ENCODE data around the gene PALB2.
A peak's percentile ranks its signal among the peaks of the same experiment; 100 is the strongest.

PALB2 gene

DNA sequence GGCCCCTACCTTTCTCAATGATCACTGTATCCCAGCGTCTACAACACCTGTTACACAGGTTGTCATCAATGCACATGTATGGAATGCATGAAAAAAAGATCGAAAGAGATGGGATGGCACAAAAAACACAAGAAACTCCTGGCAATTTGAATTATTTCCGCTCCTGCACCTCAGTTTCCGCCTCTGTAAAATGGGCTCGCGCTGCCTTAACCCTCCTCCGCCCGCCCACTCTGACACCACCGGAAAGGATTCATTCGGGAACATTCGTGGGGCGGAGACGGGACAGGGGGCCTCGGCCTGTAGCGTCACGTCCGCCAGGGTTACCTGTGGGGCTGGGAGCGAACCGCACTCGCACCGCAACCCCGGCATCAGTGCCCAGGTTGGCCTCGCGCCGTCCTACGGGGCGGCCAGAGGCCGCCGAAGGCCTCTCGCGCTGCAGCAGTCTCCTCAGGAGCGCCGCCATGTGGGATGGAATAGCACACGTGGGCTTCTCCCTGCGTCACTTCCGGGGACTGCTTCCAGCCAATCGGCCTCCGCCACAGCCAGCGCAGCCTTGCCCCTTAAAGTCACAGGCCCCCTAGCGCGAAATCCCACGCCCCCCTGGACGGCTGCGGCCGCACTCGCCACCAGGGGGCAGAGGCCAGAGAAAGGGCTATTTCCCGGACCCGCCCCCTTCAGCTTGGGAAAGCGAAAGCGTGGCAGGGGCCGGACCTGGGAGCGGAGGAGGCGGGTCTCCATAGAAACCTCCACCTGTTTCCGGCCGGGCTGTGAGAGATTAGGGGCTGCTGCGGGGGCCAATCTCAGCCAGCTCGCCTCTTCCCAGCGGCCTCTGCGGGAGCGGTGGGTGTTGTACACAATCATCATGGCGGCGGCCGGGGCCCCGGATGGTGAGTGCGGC is 84.0 kb downstream of the PALB2 start, which contains the start of the genes EARS2 and UBFD1:
TSS of gene EARS2 (minus strand) at position 470 of the 898 bp plus-strand sequence. CDS start at position 463, 7 bp downstream.
TSS of gene UBFD1 (plus strand) at position 847 of the 898 bp plus-strand sequence. CDS start at position 863, 16 bp downstream.
- H3K9ac ChIP-seq (ENCODE audit: low read length), result peak within 1 kb of the TSS; percentile 71
- no peaks in the 10 kb centered on the region for H3K9me3 ChIP-seq (ENCODE audit: control insufficient read depth, low read length)
- peaks cover 7% of the 10 kb centered on the region for H3K36me3 ChIP-seq (ENCODE audit: control insufficient read depth, insufficient read depth, low read length)
- H3K4me1 ChIP-seq (ENCODE audit: control insufficient read depth, insufficient read depth, low read length), result peaks cover 13% of the 10 kb centered on the region
- peak within 1 kb of the TSS; percentile 84 for H3K4me3 ChIP-seq (ENCODE audit: low read length)
- H3K27me3 ChIP-seq (ENCODE audit: control insufficient read depth, insufficient read depth, low read length), result no peaks in the 10 kb centered on the region

DNA sequence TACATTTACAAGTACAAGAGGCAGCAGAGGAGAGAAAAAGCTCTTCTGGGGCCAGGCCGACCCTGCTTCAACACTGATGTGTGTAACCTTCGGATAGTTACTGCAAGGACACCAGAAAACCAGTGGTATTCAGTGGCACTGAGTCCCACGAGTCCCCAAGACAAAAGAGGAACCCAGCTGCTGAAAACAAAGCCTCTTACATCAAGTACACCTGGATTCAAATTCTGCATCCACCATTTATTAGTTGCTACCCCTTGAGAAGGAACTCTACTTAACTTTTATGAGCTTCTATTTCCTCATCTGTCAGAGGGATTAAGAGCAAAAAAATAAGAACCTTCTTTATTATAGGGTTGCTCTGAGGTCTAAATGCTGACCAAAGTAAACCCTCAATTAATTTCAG is 86.6 kb downstream of the PALB2 start:
- H3K9me3 ChIP-seq (ENCODE audit: control insufficient read depth, low read length), result no peaks in the 10 kb centered on the region
- no peak overlapping the region for H3K9ac ChIP-seq (ENCODE audit: low read length)
- H3K36me3 ChIP-seq (ENCODE audit: control insufficient read depth, insufficient read depth, low read length), result no peaks in the 10 kb centered on the region
- H3K4me1 ChIP-seq (ENCODE audit: control insufficient read depth, insufficient read depth, low read length), result peaks cover 13% of the 10 kb centered on the region
- H3K4me3 ChIP-seq (ENCODE audit: low read length), result no peak overlapping the region
- no peaks in the 10 kb centered on the region for H3K27me3 ChIP-seq (ENCODE audit: control insufficient read depth, insufficient read depth, low read length)
